Osteoblast (primary cell): ENCODE results near the gene TNS3. TPM values are rescaled to one million over a fixed set of nuclear protein-coding genes. Genes with fewer than 3 reads are reported as not detected.

ENCODE experiments used
- DNase-seq: peaks from one replicate; pipeline ENCODE4 v3.0.0; 2011; ENCODE audit warnings: low spot score, mixed read lengths; ENCODE audit not compliant: insufficient read length; ENCODE audit errors: missing footprints
- H2AFZ ChIP-seq: 2 replicates; pipeline ENCODE4 v1.6.0; 2011; ENCODE audit warnings: mild to moderate bottlenecking, low read length
- H3K27ac ChIP-seq: 2 replicates; pipeline ENCODE4 v1.5.1; 2011; ENCODE audit warnings: mild to moderate bottlenecking, low read depth, low read length, moderate library complexity
- H3K27me3 ChIP-seq: 2 replicates; pipeline ENCODE4 v1.6.0; 2012; ENCODE audit warnings: mild to moderate bottlenecking, control low read depth, inconsistent platforms, low read length, moderate library complexity; ENCODE audit not compliant: insufficient read depth
- H3K36me3 ChIP-seq: 2 replicates; pipeline ENCODE4 v1.5.1; 2011; ENCODE audit warnings: mild to moderate bottlenecking, low read length, control low read depth, moderate library complexity; ENCODE audit not compliant: insufficient read depth
- H3K4me1 ChIP-seq: 2 replicates; pipeline ENCODE4 v1.5.1; 2011; ENCODE audit warnings: mild to moderate bottlenecking, low read length, control low read depth, moderate library complexity; ENCODE audit not compliant: insufficient read depth
- H3K4me2 ChIP-seq: 2 replicates; pipeline ENCODE4 v1.6.0; 2011; ENCODE audit warnings: mild to moderate bottlenecking, low read length; ENCODE audit not compliant: insufficient read depth
- H3K4me3 ChIP-seq: fragments of 200-600 bp; sonication (generic); 3 replicates; pipeline ENCODE4 v1.5.1; 2012; ENCODE audit warnings: mild to moderate bottlenecking, low read length, inconsistent platforms; ENCODE audit not compliant: insufficient read depth
- H3K79me2 ChIP-seq: 2 replicates; pipeline ENCODE4 v1.6.0; 2012; ENCODE audit warnings: mild to moderate bottlenecking, low read length, control low read depth, inconsistent platforms; ENCODE audit not compliant: insufficient read depth
- H3K9me3 ChIP-seq: 2 replicates; pipeline ENCODE4 v1.5.1; 2011; ENCODE audit warnings: low read depth, low read length, control low read depth
- H4K20me1 ChIP-seq: 2 replicates; pipeline ENCODE4 v1.6.0; 2012; ENCODE audit warnings: mild to moderate bottlenecking, low read length, control low read depth; ENCODE audit not compliant: insufficient read depth
- CTCF ChIP-seq: IDR thresholded peaks from 2 replicates; pipeline ENCODE4 v1.5.1; 2011; ENCODE audit warnings: mild to moderate bottlenecking, low read depth, low read length, moderate library complexity; ENCODE audit errors: extremely low read depth
- total RNA-seq: library from RNA; depleted of rRNA; stranded (reverse); fragments of >200 nt; gene quantifications from 2 replicates; pipeline ENCODE4 v1.2.3, GENCODE V29; 2012

The TNS3 gene
- total RNA-seq, 1 donor, result 67.3 TPM

- DNase-seq, result no peak
- Histone ChIP-seq H2AFZ (no peak overlapping the region), H3K36me3 (peaks cover 6% of the 10 kb centered on the region), H3K4me1 (peaks cover 44% of the 10 kb centered on the region), H4K20me1 (peaks cover 51% of the 10 kb centered on the region), H3K4me2 (peak overlapping the region; percentile 39), H3K27ac (peak overlapping the region; percentile 1), H3K4me3 (no peak overlapping the region), H3K79me2 (peaks cover 30% of the 10 kb centered on the region), H3K9me3 (no peaks in the 10 kb centered on the region), H3K27me3 (no peaks in the 10 kb centered on the region)
- no peak for TF ChIP-seq CTCF
These were observed 107.5 kb downstream of the TNS3 start for GRCh38 chr7:47474211-47474936.

- peaks cover 6% of the 10 kb centered on the region for H3K36me3 ChIP-seq
These were observed 108.3 kb downstream of the TNS3 start for GRCh38 chr7:47473499-47474210.

GRCh38 chr7:47472444-47473157, 109.3 kb downstream of the TNS3 start:
- H3K4me1 ChIP-seq, result peaks cover 30% of the 10 kb centered on the region
- no peak overlapping the region for H2AFZ ChIP-seq
- no peak overlapping the region for H3K4me3 ChIP-seq
- H3K27me3 ChIP-seq, result no peaks in the 10 kb centered on the region
- H3K36me3 ChIP-seq, result peaks cover 6% of the 10 kb centered on the region
- TF ChIP-seq CTCF, result no peak
- no peak overlapping the region for H3K27ac ChIP-seq
- peaks cover 51% of the 10 kb centered on the region for H4K20me1 ChIP-seq
- H3K4me2 ChIP-seq, result no peak overlapping the region
- H3K9me3 ChIP-seq, result no peaks in the 10 kb centered on the region
- DNase-seq, result peak; percentile 39
- peaks cover 23% of the 10 kb centered on the region for H3K79me2 ChIP-seq

More at GRCh38 chr7:47473499-47474210, 108.3 kb downstream of the TNS3 start:
- Histone ChIP-seq H3K27me3 (no peaks in the 10 kb centered on the region), H3K4me3 (no peak overlapping the region), H3K4me1 (peaks cover 40% of the 10 kb centered on the region), H3K4me2 (no peak overlapping the region), H4K20me1 (peaks cover 48% of the 10 kb centered on the region), H3K9me3 (no peaks in the 10 kb centered on the region), H2AFZ (no peak overlapping the region), H3K27ac (no peak overlapping the region), H3K79me2 (peaks cover 25% of the 10 kb centered on the region)
- DNase-seq, result peak; percentile 41
- TF ChIP-seq CTCF, result no peak

- Histone ChIP-seq H4K20me1 (peaks cover 43% of the 10 kb centered on the region), H3K9me3 (no peaks in the 10 kb centered on the region), H3K4me1 (peaks cover 26% of the 10 kb centered on the region), H3K79me2 (peaks cover 15% of the 10 kb centered on the region), H3K27me3 (no peaks in the 10 kb centered on the region), H3K36me3 (peaks cover 6% of the 10 kb centered on the region), H3K4me2 (no peak overlapping the region), H2AFZ (no peak overlapping the region), H3K27ac (no peak overlapping the region), H3K4me3 (no peak overlapping the region)
- TF ChIP-seq CTCF, result no peak
- peak; percentile 65 for DNase-seq
These were observed 110.1 kb downstream of the TNS3 start for GRCh38 chr7:47471831-47472230.
